ENCODE measurements around the gene HSD11B2. TPM values are rescaled to one million over a fixed set of nuclear protein-coding genes. Genes with fewer than 3 reads are reported as not detected.

Gene HSD11B2
- total RNA-seq, 4 donors from 2014 or later, result 0.20 to 2.9 (median 0.60) TPM; not detected in 1

- no peak for DNase-seq (ENCODE audit: low spot score in 2 of 2)
- Histone ChIP-seq H3K36me3 (no peaks in the 10 kb centered on the region), H3K27ac (peak overlapping the region in 3 of 4 donors; percentile 78 to 88 (median 85)), H3K9me3 (no peaks in the 10 kb centered on the region), H3K27me3 (no peaks in the 10 kb centered on the region), H3K4me1 (peaks cover 0 to 76% (median 48%) of the 10 kb centered on the region in 4 donors), H3K4me3 (no peak overlapping the region)
- TF ChIP-seq POLR2A (IDR thresholded peaks at IDR 0.05), result no peak
- TF ChIP-seq CTCF (IDR thresholded peaks at IDR 0.05), result no peak
- TF ChIP-seq EP300 (IDR thresholded peaks at IDR 0.05), result no peak
- 46 to 56% methylated on average over 10 to 11 of the region's 15 CpGs for whole genome bisulfite sequencing, 2 donors
Observed at GRCh38 chr16:67397036-67397801, 33.7 kb upstream of the HSD11B2 start.

GRCh38 chr16:67397812-67398545 lies 32.9 kb upstream of the HSD11B2 start:
- H3K27ac ChIP-seq, result peak overlapping the region in 1 of 4 donors; percentile 85
- TF ChIP-seq CTCF (IDR thresholded peaks at IDR 0.05), result no peak
- TF ChIP-seq POLR2A (IDR thresholded peaks at IDR 0.05), result no peak
- no peak for TF ChIP-seq EP300 (IDR thresholded peaks at IDR 0.05)
- H3K4me1 ChIP-seq, result peaks cover 0 to 68% (median 42%) of the 10 kb centered on the region in 4 donors
- no peaks in the 10 kb centered on the region for H3K36me3 ChIP-seq
- WGBS, 2 donors, result 75 to 80% methylated on average over 15 to 21 of the region's 22 CpGs
- no peak for DNase-seq (ENCODE audit: low spot score in 2 of 2)
- H3K27me3 ChIP-seq, result no peaks in the 10 kb centered on the region
- no peak overlapping the region for H3K4me3 ChIP-seq
- H3K9me3 ChIP-seq, result no peaks in the 10 kb centered on the region

- Histone ChIP-seq H3K4me1 (peaks cover 0 to 61% (median 35%) of the 10 kb centered on the region in 4 donors), H3K9me3 (no peaks in the 10 kb centered on the region), H3K27me3 (no peaks in the 10 kb centered on the region), H3K27ac (peak overlapping the region in 1 of 4 donors; percentile 85), H3K36me3 (peaks cover 0 to 1% (median 0%) of the 10 kb centered on the region in 3 donors), H3K4me3 (no peak overlapping the region)
- no peak for TF ChIP-seq CTCF (IDR thresholded peaks at IDR 0.05)
- 86% methylated on average over 18 to 19 of the region's 19 CpGs for WGBS, 2 donors
- no peak for DNase-seq (ENCODE audit: low spot score in 2 of 2)
Observed at GRCh38 chr16:67398546-67399217, 32.2 kb upstream of the HSD11B2 start.

- Histone ChIP-seq H3K36me3 (peaks cover 0 to 7% (median 0%) of the 10 kb centered on the region in 3 donors), H3K4me3 (peak overlapping the region in 1 of 4 donors; percentile 19), H3K27me3 (no peaks in the 10 kb centered on the region), H3K27ac (peak overlapping the region in 1 of 4 donors; percentile 28), H3K4me1 (peaks cover 0 to 55% (median 31%) of the 10 kb centered on the region in 4 donors), H3K9me3 (no peaks in the 10 kb centered on the region)
- TF ChIP-seq POLR2A (IDR thresholded peaks at IDR 0.05) (no peak), CTCF (IDR thresholded peaks at IDR 0.05) (peak; percentile 75 to 84 (median 83))
- 10 to 13% methylated on average over 29 to 38 of the region's 42 CpGs for WGBS, 2 donors
- DNase-seq (ENCODE audit: low spot score in 2 of 2), result no peak
Observed at GRCh38 chr16:67399218-67399733, 31.6 kb upstream of the HSD11B2 start.

Data from tibial nerve (tissue), 4 donors.